Astrocyte (in vitro differentiated cells and primary cell): Measurements from ENCODE around the gene RFX1.

Source experiments
- CTCF ChIP-seq: IDR thresholded peaks from 2 replicates; pipeline ENCODE4 v1.5.1; 2011; ENCODE audit warnings: low read depth, mild to moderate bottlenecking, inconsistent platforms, low read length, moderate library complexity; ENCODE audit not compliant: insufficient read depth
- EZH2 ChIP-seq: IDR thresholded peaks from 2 replicates; pipeline ENCODE4 v1.6.1; 2012; ENCODE audit warnings: mild to moderate bottlenecking, low read length, inconsistent platforms; ENCODE audit not compliant: insufficient read depth

GRCh38 chr19:13929340-13929739 is 76.8 kb downstream of the RFX1 start:
- no peak for TF ChIP-seq CTCF
- no peak for TF ChIP-seq EZH2
